Measurements from ENCODE around the gene NKX1-2.

NKX1-2 gene

DNA sequence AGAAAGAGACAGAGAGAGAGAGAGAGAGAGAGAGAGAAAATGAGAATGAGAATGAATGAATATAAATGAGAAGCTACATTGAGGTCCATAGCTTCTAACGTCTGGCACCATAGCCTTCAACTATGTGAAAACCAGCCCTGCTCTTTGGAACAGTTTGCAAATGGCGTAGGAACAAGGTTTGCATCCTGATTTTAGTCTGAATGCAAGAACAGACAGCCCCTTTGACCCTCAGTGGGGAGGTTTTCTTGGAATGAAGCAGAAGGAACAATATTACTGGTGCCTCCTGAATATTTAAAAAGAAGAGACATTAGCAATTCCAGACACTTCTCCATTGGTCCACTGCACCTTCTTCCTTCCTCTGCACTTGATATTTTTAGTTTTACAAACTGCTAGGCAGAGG, 34.8 kb upstream of the NKX1-2 start:
- ChIA-PET POLR2A (interaction anchor here (0.7 to 1.3 kb wide), 2 partner anchors 12 to 80 kb away, joined by 3 to 7 read pairs; no protein-coding TSS in a partner anchor), CTCF (interaction anchor here (0.6 kb wide), 1 partner anchor 21 kb away, joined by 3 read pairs; no protein-coding TSS in a partner anchor)
- no peak for DNase-seq (ENCODE audit: low read depth, low spot score)
- TF ChIP-seq, protein P1, sequence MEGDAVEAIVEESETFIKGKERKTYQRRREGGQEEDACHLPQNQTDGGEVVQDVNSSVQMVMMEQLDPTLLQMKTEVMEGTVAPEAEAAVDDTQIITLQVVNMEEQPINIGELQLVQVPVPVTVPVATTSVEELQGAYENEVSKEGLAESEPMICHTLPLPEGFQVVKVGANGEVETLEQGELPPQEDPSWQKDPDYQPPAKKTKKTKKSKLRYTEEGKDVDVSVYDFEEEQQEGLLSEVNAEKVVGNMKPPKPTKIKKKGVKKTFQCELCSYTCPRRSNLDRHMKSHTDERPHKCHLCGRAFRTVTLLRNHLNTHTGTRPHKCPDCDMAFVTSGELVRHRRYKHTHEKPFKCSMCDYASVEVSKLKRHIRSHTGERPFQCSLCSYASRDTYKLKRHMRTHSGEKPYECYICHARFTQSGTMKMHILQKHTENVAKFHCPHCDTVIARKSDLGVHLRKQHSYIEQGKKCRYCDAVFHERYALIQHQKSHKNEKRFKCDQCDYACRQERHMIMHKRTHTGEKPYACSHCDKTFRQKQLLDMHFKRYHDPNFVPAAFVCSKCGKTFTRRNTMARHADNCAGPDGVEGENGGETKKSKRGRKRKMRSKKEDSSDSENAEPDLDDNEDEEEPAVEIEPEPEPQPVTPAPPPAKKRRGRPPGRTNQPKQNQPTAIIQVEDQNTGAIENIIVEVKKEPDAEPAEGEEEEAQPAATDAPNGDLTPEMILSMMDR (IDR thresholded peaks at IDR 0.05; ENCODE audit: insufficient read depth, low read length, missing control alignments): no peak
- no peak overlapping the region for H3K4me3 ChIP-seq (ENCODE audit: low read depth, low read length)

DNA sequence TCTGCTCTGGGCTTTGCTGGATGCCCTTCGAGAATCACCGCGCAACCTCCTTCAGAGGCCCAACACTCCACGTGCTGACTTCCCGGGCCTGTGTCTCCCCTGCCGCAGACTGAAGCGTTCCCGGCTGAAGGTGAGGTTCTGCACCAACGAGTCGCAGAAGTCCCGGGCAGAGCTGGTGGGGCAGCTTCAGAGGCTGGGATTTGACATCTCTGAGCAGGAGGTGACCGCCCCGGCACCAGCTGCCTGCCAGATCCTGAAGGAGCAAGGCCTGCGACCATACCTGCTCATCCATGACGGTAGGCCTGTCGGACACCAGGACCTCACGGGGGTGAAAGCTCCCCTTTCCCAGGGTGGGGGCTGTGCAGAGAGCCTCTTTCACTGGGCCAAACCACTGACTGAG, 34.2 kb upstream of the NKX1-2 start:
- ChIA-PET CTCF (no interaction called here), POLR2A (interaction anchor here (1.3 kb wide), 1 partner anchor 11 kb away, joined by 7 read pairs; no protein-coding TSS in a partner anchor)
- TF ChIP-seq, protein P1 (IDR thresholded peaks at IDR 0.05; ENCODE audit: insufficient read depth, low read length, missing control alignments): no peak
- DNase-seq (ENCODE audit: low read depth, low spot score): no peak
- no peak overlapping the region for H3K4me3 ChIP-seq (ENCODE audit: low read depth, low read length)

DNA sequence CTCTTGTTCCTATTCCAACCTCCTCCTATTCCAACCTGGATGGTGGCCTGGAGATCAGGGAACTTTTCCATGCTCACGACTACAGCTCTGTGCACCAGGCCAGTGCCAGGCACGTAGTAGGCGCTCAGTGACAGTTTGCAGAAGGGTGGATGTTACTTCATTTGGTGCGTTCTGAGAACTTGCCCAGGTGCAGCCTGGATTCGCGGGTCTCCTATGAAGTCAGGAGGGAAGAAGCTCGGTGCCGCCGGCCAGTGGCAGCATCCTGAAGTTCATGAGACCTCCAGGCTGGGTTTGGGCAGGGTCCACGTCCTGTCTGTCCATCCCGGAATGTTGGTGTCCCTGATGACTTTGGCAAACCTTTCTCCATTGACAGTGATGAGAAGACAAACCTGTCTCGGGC, 33.0 kb upstream of the NKX1-2 start:
- DNase-seq (ENCODE audit: low read depth, low spot score): no peak
- CTCF ChIA-PET: no interaction called here
- H3K4me3 ChIP-seq (ENCODE audit: low read depth, low read length): no peak overlapping the region
- POLR2A ChIA-PET: no interaction called here
- TF ChIP-seq, protein P1 (IDR thresholded peaks at IDR 0.05; ENCODE audit: insufficient read depth, low read length, missing control alignments): no peak

DNA sequence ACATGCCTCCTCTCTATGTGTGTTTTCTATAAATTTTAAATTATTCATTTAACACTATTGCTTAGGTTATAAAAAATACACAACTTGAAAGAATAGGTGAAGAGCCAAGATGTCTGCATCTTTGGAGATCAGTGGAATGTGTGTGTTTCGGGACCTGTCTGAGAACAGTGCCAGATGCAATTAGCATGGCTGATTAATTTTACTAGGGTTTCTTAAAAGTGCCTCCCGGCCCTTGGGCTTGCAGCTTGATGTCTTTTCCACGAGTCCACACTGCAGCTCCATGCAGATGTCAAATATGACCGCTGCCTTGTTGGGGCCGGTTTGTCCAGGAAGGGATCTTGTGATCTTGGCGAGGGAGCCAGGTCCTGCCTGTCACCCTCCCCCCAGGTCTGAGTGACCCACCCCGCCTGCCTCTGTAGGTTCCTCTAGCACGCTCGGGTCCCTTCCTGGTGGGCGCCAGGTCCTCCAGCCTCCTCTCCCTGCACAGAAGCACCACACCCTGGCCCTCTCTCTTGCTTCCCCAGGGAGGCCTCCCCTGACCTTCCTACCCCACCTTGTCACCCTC, 32.5 kb upstream of the NKX1-2 start:
- CTCF ChIA-PET: no interaction called here
- no peak overlapping the region for H3K4me3 ChIP-seq (ENCODE audit: low read depth, low read length)
- TF ChIP-seq, protein P1 (IDR thresholded peaks at IDR 0.05; ENCODE audit: insufficient read depth, low read length, missing control alignments): no peak
- DNase-seq (ENCODE audit: low read depth, low spot score): no peak
- POLR2A ChIA-PET: no interaction called here

DNA sequence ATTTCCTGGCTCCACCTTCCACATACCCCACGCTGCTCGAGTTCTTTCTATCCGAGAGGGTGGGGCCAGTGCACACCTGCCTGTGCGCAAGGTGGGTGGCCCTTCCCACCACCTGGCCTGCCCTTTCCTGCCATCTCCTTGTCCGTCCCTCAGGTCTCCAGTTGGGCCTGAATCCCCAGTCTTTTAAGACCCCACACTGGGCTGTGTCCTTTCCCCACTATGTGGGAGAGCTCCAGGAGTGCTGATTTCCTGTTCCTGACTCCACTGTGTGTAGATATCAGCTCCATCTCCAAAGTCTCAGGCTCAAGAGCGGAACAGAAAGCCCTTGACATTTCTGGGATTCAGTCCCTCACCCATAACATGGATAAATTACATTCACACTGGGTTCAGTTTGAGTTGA, 31.9 kb upstream of the NKX1-2 start:
- ChIA-PET POLR2A (no interaction called here), CTCF (no interaction called here)
- TF ChIP-seq, protein P1 (IDR thresholded peaks at IDR 0.05; ENCODE audit: insufficient read depth, low read length, missing control alignments): no peak
- DNase-seq (ENCODE audit: low read depth, low spot score): no peak
- no peak overlapping the region for H3K4me3 ChIP-seq (ENCODE audit: low read depth, low read length)

DNA sequence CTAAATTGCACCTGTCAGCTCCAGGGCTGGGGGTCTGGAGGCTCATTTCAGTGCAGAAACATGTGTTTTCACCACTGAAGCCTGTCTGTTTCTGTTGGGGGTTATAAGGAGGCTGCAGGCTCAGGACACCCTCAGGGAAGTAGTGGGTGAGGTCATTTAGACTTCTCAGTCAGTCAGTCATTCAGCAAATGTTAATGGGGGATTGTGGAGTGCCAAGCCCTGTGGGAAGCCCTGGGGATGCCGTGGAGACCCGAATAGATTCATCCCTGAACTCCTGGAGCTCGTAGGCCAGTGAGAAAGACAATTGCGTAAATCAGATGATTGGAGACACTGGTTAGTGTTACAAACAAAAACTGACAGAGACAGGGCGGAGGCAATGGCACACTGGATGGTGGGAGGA, 31.0 kb upstream of the NKX1-2 start:
- no peak overlapping the region for H3K4me3 ChIP-seq (ENCODE audit: low read depth, low read length)
- ChIA-PET POLR2A (no interaction called here), CTCF (no interaction called here)
- TF ChIP-seq, protein P1 (IDR thresholded peaks at IDR 0.05; ENCODE audit: insufficient read depth, low read length, missing control alignments): no peak
- no peak for DNase-seq (ENCODE audit: low read depth, low spot score)
